IMR-90 (cell line): ENCODE measurements around the gene DEFB131A.
"Not testable (repeated sequence)": the region's sequence is repeated elsewhere in the genome, so short reads cannot be mapped to it uniquely, and the experiment has no call there.

ENCODE experiments used
- CEBPB ChIP-seq: IDR thresholded peaks from 2 replicates; pipeline ENCODE4 v1.6.1; 2012; ENCODE audit warnings: low read depth, low read length, improper control_type of control experiment
- CHD1 ChIP-seq: IDR thresholded peaks from 2 replicates; pipeline ENCODE4 v1.6.1; 2012; ENCODE audit warnings: low read depth, low read length, improper control_type of control experiment
- CTCF ChIP-seq: conservative IDR thresholded peaks from 2 replicates; pipeline ENCODE4 v1.5.1; 2012; ENCODE audit warnings: mild to moderate bottlenecking, low read depth, low read length, improper control_type of control experiment
- MAFK ChIP-seq: IDR thresholded peaks from 2 replicates; pipeline ENCODE4 v1.6.1; 2012; ENCODE audit warnings: low read depth, low read length, improper control_type of control experiment
- POLR2A ChIP-seq: IDR thresholded peaks from 2 replicates; pipeline ENCODE4 v1.6.1; 2012; ENCODE audit warnings: mild to moderate bottlenecking, low read depth, low read length
- RCOR1 ChIP-seq: IDR thresholded peaks from 2 replicates; pipeline ENCODE4 v1.6.1; 2012; ENCODE audit warnings: mild to moderate bottlenecking, low read length, improper control_type of control experiment; ENCODE audit not compliant: insufficient replicate concordance
- SMC3 ChIP-seq: fragments of 150-350 bp; IDR thresholded peaks from 2 replicates; pipeline ENCODE4 v1.6.1; 2016; ENCODE audit warnings: low read depth, mild to moderate bottlenecking, antibody characterized with exemption, low read length, moderate library complexity

GRCh38 chr4:9493589-9493988 lies 49.4 kb downstream of the DEFB131A start:
- not testable (repeated sequence) for TF ChIP-seq SMC3, CEBPB, CTCF, MAFK, CHD1, POLR2A, RCOR1
